Stimulated activated CD8-positive, alpha-beta memory T cell treated with anti-CD3 and anti-CD28 coated beads, Interleukin-4, amount 100 ng/mL, for 24 hours (primary cell): ENCODE data around the gene SLC16A4.

ENCODE experiments used
- DNase-seq: peaks from one replicate; pipeline ENCODE4 v3.0.0-alpha.2; 2020; ENCODE audit warnings: low read depth

Gene SLC16A4

GRCh38 chr1:110356379-110356778 is 34.4 kb downstream of the SLC16A4 start:
- DNase-seq, result no peak

- no peak for DNase-seq
Measured at GRCh38 chr1:110355321-110355720, 35.5 kb downstream of the SLC16A4 start.

GRCh38 chr1:110350360-110350759 is 40.5 kb downstream of the SLC16A4 start:
- no peak for DNase-seq

- no peak for DNase-seq
Measured at GRCh38 chr1:110348771-110349170, 42.1 kb downstream of the SLC16A4 start.

- no peak for DNase-seq
Measured at GRCh38 chr1:110348050-110348449, 42.8 kb downstream of the SLC16A4 start.

- no peak for DNase-seq
Measured at GRCh38 chr1:110347182-110347893, 43.5 kb downstream of the SLC16A4 start.

GRCh38 chr1:110346690-110347089 is 44.1 kb downstream of the SLC16A4 start:
- no peak for DNase-seq

GRCh38 chr1:110345480-110345879 is 45.3 kb downstream of the SLC16A4 start:
- no peak for DNase-seq

GRCh38 chr1:110344152-110344551 is 46.7 kb downstream of the SLC16A4 start:
- no peak for DNase-seq

- no peak for DNase-seq
Measured at GRCh38 chr1:110343249-110343648, 47.6 kb downstream of the SLC16A4 start.

- DNase-seq, result no peak
Measured at GRCh38 chr1:110341872-110342331, 48.9 kb downstream of the SLC16A4 start.

- no peak for DNase-seq
Measured at GRCh38 chr1:110341146-110341871, 49.5 kb downstream of the SLC16A4 start.

- DNase-seq, result no peak
Measured at GRCh38 chr1:110340207-110340468, 50.7 kb downstream of the SLC16A4 start.

- DNase-seq, result peak; percentile 30
Measured at GRCh38 chr1:110339407-110340206, 51.2 kb downstream of the SLC16A4 start.

GRCh38 chr1:110338886-110339406 is 51.9 kb downstream of the SLC16A4 start, which contains the start of gene RBM15:
Gene RBM15, plus strand, starts transcription at chr1:110339377. Its CDS starts 29 bp downstream, at chr1:110339406.
- peak; percentile 89 for DNase-seq

- DNase-seq, result peak; percentile 84
Measured at GRCh38 chr1:110338309-110338885, 52.4 kb downstream of the SLC16A4 start.

GRCh38 chr1:110337704-110338308 is 53.0 kb downstream of the SLC16A4 start:
- peak; percentile 26 for DNase-seq

GRCh38 chr1:110336300-110337039 is 54.4 kb downstream of the SLC16A4 start:
- DNase-seq, result no peak

- DNase-seq, result no peak
Measured at GRCh38 chr1:110335265-110335664, 55.6 kb downstream of the SLC16A4 start.

- no peak for DNase-seq
Measured at GRCh38 chr1:110328700-110329099, 62.1 kb downstream of the SLC16A4 start.

- no peak for DNase-seq
Measured at GRCh38 chr1:110328274-110328673, 62.6 kb downstream of the SLC16A4 start.
